Thyroid gland (tissue), 4 donors: ENCODE measurements around the gene MIDN.

Experiments used
- POLR2A ChIP-seq, 2 donors: fragments of 450-650 bp; IDR thresholded peaks; one replicate each; pipeline ENCODE4 v1.6.1; 2017; ENCODE audit warnings: antibody characterized with exemption in 2 of 2, mild to moderate bottlenecking in 2 of 2, moderate library complexity in 1 of 2
- TF ChIP-seq, protein P1 (sequence below), 6 experiments: fragments of 200-600 bp in 3 of 6; fragments of 450-650 bp in 3 of 6; sonication (generic) in 3 of 6; IDR thresholded peaks; one replicate each; pipeline ENCODE4 v1.5.1; 2016 to 2019; ENCODE audit warnings: antibody characterized with exemption in 6 of 6, mild to moderate bottlenecking in 2 of 6, inconsistent platforms in 1 of 6, moderate library complexity in 1 of 6

GRCh38 chr19:1284979-1285736 lies 36.8 kb downstream of the MIDN start:
- TF ChIP-seq, protein P1, sequence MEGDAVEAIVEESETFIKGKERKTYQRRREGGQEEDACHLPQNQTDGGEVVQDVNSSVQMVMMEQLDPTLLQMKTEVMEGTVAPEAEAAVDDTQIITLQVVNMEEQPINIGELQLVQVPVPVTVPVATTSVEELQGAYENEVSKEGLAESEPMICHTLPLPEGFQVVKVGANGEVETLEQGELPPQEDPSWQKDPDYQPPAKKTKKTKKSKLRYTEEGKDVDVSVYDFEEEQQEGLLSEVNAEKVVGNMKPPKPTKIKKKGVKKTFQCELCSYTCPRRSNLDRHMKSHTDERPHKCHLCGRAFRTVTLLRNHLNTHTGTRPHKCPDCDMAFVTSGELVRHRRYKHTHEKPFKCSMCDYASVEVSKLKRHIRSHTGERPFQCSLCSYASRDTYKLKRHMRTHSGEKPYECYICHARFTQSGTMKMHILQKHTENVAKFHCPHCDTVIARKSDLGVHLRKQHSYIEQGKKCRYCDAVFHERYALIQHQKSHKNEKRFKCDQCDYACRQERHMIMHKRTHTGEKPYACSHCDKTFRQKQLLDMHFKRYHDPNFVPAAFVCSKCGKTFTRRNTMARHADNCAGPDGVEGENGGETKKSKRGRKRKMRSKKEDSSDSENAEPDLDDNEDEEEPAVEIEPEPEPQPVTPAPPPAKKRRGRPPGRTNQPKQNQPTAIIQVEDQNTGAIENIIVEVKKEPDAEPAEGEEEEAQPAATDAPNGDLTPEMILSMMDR (IDR thresholded peaks at IDR 0.05), result no peak
- TF ChIP-seq POLR2A (IDR thresholded peaks at IDR 0.05), result no peak
